Thyroid gland (tissue), 4 donors: Measurements from ENCODE around the gene MDN1.

ENCODE experiments used
- POLR2A ChIP-seq, 2 donors: fragments of 450-650 bp; IDR thresholded peaks; one replicate each; pipeline ENCODE4 v1.6.1; 2017; ENCODE audit warnings: antibody characterized with exemption in 2 of 2, mild to moderate bottlenecking in 2 of 2, moderate library complexity in 1 of 2
- TF ChIP-seq, protein P1 (sequence below), 6 experiments: fragments of 200-600 bp in 3 of 6; fragments of 450-650 bp in 3 of 6; sonication (generic) in 3 of 6; IDR thresholded peaks; one replicate each; pipeline ENCODE4 v1.5.1; 2016 to 2019; ENCODE audit warnings: antibody characterized with exemption in 6 of 6, mild to moderate bottlenecking in 2 of 6, inconsistent platforms in 1 of 6, moderate library complexity in 1 of 6

DNA sequence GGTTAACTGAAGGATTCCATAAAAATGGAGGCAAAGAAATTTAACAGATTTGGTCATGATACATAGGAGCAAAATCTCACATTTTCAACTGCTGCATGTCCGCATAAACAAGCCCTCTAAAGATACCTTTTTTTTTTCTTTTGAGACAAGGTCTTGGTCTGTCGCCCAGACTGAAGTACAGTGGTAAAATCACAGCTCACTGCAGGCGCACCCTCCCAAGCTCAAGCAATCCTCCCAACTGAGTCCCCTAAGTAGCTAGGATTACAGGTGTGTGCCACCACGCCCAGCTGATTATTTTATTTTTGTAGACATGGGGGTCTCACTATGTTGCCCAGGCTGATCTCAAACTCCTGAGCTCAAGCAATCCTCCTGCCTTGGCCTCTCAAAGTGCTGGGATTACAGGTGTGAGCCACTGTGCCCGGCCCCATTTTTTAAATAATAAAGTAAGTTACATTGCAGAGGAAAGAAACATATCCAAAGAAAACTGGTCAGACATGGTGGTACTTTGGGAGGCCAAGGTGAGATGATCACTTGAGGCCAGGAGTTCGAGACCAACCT lies 13.7 kb downstream of the MDN1 start:
- TF ChIP-seq, protein P1, sequence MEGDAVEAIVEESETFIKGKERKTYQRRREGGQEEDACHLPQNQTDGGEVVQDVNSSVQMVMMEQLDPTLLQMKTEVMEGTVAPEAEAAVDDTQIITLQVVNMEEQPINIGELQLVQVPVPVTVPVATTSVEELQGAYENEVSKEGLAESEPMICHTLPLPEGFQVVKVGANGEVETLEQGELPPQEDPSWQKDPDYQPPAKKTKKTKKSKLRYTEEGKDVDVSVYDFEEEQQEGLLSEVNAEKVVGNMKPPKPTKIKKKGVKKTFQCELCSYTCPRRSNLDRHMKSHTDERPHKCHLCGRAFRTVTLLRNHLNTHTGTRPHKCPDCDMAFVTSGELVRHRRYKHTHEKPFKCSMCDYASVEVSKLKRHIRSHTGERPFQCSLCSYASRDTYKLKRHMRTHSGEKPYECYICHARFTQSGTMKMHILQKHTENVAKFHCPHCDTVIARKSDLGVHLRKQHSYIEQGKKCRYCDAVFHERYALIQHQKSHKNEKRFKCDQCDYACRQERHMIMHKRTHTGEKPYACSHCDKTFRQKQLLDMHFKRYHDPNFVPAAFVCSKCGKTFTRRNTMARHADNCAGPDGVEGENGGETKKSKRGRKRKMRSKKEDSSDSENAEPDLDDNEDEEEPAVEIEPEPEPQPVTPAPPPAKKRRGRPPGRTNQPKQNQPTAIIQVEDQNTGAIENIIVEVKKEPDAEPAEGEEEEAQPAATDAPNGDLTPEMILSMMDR (IDR thresholded peaks at IDR 0.05) = no peak
- no peak for TF ChIP-seq POLR2A (IDR thresholded peaks at IDR 0.05)
